GM21367 (cell line): ENCODE results near the gene KLHDC9.
A peak's percentile ranks its signal among the peaks of the same experiment; 100 is the strongest.
"Not testable (repeated sequence)": the region's sequence is repeated elsewhere in the genome, so short reads cannot be mapped to it uniquely, and the experiment has no call there.

Experiments used
- ATAC-seq: cut with Tn5 transposase; IDR thresholded peaks from one replicate; pipeline ENCODE4 v1.9.1; 2021; ENCODE audit not compliant: unreplicated experiment

Gene KLHDC9

GRCh38 chr1:161095230-161095629 lies 2.9 kb upstream of the KLHDC9 start:
- no peak for ATAC-seq

DNA sequence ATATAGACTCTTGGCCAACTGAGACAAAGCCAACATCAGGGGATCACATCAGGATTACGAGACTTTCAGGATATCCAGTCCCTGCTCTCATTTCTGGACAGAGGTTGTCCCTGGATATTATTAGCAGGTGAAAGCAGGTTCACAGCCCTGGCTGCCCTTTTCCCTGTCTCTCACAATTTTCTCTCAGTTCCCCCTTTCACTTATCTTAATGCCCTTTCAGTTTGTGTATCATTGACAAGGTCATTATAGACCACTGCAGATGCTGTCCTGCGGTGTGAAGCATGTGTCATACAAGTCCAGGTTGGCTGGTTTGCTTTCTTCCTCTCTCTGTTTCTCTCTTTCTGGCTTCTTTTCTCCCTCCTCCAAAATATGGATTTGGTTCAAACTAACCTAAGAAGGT lies 2.1 kb upstream of the KLHDC9 start:
- peak; percentile 33 for ATAC-seq

DNA sequence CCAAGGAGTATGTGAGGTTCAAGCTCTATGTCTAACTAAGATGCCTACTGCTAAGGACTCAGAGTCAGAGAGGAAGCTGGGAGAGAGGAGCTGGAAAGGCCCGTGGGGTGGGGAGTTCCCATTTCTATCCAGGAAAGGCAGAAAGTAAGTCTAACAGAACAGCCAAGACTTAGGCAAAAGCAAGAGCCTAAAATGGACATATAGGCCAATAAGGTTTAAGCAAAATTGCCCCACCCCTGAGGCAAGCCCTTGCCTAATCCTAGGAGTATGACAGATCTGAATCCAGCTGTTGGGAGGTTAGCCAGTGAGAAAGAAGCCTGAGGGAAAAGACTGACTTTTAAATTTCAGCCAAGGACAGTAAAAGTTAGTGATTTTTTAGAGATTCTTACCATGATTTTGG lies 1.6 kb upstream of the KLHDC9 start:
- no peak for ATAC-seq

- ATAC-seq = no peak
These were observed 1.1 kb downstream of the KLHDC9 start for GRCh38 chr1:161099090-161099802.

DNA sequence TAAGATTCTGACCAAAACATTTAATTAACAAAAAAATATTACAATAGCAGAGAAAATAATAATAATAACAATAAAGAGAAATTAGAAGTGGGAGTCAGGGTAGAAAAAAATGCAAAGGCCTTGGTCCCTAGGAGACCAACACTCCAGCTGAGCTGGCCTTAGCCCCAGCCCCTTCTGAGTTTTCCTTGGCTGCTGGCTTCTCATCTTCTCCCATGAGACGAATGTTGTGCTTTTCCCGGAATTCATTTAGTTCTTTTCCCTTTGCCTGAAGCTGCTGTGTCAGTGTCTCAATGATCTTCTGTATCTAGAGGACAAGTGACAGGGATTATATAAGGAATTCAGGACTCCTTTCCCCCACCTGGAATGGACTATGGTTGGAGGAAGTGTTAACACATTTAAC lies 2.4 kb downstream of the KLHDC9 start:
- no peak for ATAC-seq

DNA sequence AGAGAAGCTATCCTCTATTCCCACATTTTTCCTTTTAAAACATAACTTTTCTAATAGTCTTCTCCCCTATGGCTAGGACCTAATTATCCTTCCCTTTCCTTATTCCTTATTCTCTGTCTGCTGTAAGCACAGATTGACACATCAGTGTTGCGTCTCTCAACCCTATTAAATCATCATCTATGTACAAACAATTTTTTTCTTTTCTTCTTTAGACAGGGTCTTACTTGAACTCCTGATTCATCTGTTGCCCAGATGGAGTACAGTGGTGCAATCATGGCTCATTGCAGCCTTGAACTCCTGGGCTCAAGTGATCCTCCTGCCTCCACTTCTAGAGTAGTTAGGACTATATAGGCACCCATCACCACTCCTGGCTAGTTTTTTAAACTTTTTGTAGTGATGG lies 8.3 kb downstream of the KLHDC9 start:
- ATAC-seq = no peak

DNA sequence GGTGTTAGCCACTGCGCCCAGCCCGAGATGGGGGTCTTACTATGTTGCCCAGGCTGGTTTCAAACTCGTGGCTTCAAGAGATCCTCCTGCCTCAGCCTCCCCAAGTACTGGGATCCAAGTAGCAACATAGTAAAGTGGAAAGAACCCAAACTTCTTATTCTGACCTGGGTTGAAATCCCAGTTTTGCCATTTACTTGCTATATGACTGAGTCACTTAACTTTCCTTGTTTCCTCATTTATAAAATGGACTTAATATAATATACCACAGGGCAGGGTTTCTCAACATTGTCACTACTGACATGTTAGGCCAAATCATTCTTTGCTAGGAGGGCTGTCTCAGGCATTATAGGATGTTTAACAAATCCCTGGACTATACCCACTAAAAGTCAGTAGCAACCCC lies 13.0 kb downstream of the KLHDC9 start:
- ATAC-seq = no peak

DNA sequence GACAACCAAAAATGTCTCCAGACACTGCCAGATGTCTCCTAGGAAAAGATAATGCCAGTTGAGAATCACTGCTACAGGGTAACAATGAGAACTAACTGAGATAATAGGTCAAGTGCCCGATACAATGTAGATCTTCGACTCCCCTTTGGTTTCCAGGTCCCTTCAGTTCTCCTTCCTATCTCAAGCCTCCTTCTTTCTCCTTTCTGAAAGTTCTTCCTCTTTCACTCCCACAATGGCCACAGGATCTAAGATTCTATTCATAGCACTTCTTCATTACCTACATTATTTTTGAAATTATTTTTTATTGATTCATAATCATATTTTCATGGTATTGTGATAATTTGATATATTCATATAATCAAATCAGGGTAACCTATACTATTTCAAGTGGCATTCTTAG lies 13.4 kb downstream of the KLHDC9 start:
- no peak for ATAC-seq

DNA sequence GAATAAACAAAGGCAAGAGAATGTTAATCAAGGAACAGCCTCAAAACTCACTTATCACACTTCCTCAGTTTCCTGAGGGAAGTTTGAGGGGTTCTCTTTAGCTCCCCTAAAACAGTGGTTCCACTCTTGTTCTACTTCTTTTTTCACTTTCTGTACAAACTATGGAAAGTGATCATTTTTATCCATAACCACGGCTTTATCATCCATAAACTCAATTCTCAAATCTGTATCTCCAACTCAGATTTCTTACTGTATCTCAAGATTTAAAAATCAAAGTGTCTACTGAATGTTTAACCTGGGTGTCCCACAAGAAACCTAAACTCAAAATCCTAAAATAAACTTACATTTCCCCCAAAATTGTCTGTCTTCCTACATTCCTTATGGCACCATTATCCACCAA lies 15.8 kb downstream of the KLHDC9 start:
- ATAC-seq = no peak

- ATAC-seq = no peak
These were observed 16.4 kb downstream of the KLHDC9 start for GRCh38 chr1:161114556-161114955.

DNA sequence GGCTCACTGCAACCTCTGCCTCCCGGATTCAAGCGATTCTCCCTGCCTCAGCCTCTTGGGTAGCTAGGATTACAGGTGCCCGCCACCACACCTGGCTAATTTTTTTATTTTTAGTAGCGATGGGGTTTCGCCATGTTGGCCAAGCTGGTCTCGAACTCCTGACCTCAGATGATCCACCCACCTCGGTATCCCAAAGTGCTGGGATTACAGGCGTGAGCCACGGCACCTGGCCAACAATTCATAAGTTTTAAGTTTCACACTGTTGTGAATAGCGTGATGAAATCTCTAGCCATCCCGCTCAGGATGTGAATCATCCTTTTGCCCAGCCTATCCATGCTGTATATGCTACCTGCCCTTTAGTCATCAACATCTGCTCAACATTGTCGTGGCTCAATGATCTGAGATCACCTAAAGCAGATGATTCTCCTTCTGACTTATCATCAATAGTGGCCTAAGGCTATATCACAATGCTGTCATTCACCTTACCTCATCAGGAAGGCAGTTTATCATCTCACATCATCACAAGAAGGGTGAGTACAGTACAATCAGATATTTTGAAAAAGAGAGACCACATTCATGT lies 17.1 kb downstream of the KLHDC9 start:
- ATAC-seq = no peak

DNA sequence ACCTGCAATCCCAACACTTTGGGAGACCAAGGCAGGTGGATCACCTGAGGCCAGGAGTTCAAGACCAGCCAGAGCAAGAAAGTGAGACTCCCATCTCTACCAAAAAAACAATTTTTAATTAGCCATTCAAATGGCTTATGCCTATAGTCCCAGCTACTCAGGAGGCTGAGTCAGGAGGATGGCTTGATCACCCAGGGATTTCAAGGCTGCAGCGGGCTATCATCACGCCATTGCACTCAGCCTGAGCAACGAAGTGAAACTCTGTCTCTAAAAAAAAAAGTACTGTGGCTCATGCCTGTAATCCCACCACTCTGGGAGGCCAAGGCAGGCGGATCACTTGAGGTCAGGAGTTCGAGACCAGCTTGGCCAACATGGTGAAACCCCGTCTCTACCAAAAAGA lies 17.8 kb downstream of the KLHDC9 start:
- not testable (repeated sequence) for ATAC-seq

- peak; percentile 65 for ATAC-seq
These were observed 19.8 kb downstream of the KLHDC9 start, which contains the start of the genes NIT1 and PFDN2 for GRCh38 chr1:161117759-161118581. TSS of gene NIT1 (plus strand) at chr1:161118105. CDS start at chr1:161118177, 72 bp downstream. TSS of gene PFDN2 (minus strand) at chr1:161118037. CDS start at chr1:161118026, 11 bp downstream.

GRCh38 chr1:161119092-161119903 lies 21.1 kb downstream of the KLHDC9 start:
- no peak for ATAC-seq

GRCh38 chr1:161121042-161121650 lies 23.0 kb downstream of the KLHDC9 start:
- no peak for ATAC-seq

DNA sequence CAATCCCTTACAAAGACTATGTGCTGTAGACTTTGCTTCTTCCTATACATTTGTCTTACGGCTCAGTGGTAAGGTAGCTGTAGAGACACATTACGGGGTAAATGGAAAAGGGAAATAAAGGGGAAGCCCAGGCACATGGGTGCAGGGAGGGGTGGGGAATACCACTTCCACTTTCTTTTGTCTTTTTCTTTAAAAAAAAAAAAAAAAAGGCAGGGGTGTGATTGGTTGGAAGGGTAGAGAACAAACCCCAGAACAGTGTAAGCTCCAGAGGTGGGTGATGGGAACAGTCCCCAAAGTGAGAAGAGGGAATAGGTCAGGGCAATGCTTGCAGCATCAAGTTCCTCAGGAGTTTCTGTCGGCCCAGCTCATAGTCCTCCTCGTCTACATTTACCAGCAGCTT lies 23.7 kb downstream of the KLHDC9 start:
- ATAC-seq = no peak

DNA sequence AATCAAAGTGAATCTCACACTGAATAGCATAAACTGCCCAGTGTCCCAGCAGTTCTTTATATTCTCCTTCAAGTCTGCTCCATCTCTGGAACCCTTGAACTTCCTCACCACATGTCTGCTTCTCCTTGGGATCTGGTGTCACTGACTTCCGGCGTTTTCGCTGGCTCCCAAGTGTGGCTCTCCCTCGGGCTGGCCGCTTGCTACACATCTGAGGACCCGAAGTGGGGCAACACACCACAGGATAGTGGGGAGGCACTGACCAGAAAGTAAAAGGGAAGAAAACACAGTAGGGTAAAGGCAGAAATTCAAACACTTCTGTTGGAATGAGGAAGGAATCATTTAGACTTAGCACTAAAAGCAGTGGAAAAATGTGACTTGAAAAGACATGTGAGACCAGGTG lies 24.8 kb downstream of the KLHDC9 start:
- ATAC-seq = no peak

- ATAC-seq = no peak
These were observed 29.5 kb downstream of the KLHDC9 start for GRCh38 chr1:161127649-161128048.

DNA sequence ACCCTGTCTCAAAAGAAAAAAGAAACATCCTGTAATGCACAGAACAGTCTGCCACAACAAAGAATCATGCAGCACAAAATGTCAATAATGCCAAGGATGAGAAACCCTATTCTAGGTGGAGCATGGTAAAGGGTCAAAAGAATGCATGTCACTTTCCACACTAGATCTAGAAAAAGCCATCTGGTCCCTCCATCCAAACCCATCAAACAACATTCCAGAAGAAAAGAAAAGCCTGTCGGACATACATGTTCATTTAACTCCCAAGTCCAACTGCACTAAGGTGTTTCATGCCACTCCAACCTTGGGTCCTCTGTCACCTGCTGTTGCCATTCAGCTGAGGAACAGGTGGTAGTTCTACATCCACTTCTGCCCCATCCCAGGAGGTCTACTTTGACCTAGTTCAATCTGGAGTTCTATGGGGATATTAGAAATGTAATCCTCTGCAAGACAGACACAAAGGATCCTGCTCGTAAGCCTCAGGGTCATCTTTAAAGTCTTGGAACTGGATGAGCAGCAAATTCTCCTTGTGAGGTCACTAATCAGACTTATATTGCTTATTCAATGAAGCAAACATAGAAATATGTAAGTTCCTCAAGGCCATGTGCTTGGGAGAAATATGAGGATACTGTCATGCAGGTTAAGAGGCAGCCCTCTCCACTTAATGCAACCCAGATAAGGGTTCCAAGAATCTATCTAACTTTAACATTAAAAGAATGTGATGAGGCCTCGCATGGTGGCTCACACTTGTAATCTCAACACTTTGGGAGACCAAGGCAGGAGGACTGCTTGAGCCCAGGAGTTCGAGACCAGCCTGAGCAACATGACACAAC lies 30.6 kb downstream of the KLHDC9 start:
- ATAC-seq = no peak

- ATAC-seq = no peak
These were observed 32.1 kb downstream of the KLHDC9 start for GRCh38 chr1:161130266-161130665.
